GM21360 (cell line): ENCODE results near the gene APOE.
"Not testable (repeated sequence)": the region's sequence is repeated elsewhere in the genome, so short reads cannot be mapped to it uniquely, and the experiment has no call there.

Experiments
- ATAC-seq: cut with Tn5 transposase; IDR thresholded peaks from one replicate; pipeline ENCODE4 v1.9.1; 2021; ENCODE audit warnings: mild to moderate bottlenecking, moderate library complexity; ENCODE audit not compliant: unreplicated experiment

APOE gene

DNA sequence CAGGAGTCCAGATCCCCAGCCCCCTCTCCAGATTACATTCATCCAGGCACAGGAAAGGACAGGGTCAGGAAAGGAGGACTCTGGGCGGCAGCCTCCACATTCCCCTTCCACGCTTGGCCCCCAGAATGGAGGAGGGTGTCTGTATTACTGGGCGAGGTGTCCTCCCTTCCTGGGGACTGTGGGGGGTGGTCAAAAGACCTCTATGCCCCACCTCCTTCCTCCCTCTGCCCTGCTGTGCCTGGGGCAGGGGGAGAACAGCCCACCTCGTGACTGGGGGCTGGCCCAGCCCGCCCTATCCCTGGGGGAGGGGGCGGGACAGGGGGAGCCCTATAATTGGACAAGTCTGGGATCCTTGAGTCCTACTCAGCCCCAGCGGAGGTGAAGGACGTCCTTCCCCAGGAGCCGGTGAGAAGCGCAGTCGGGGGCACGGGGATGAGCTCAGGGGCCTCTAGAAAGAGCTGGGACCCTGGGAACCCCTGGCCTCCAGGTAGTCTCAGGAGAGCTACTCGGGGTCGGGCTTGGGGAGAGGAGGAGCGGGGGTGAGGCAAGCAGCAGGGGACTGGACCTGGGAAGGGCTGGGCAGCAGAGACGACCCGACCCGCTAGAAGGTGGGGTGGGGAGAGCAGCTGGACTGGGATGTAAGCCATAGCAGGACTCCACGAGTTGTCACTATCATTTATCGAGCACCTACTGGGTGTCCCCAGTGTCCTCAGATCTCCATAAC lies at the start of gene APOE:
Gene APOE (plus strand): TSS at position 360 of the 724 bp plus-strand sequence. CDS start 829 bp downstream, outside the sequence.
- ATAC-seq, result no peak

DNA sequence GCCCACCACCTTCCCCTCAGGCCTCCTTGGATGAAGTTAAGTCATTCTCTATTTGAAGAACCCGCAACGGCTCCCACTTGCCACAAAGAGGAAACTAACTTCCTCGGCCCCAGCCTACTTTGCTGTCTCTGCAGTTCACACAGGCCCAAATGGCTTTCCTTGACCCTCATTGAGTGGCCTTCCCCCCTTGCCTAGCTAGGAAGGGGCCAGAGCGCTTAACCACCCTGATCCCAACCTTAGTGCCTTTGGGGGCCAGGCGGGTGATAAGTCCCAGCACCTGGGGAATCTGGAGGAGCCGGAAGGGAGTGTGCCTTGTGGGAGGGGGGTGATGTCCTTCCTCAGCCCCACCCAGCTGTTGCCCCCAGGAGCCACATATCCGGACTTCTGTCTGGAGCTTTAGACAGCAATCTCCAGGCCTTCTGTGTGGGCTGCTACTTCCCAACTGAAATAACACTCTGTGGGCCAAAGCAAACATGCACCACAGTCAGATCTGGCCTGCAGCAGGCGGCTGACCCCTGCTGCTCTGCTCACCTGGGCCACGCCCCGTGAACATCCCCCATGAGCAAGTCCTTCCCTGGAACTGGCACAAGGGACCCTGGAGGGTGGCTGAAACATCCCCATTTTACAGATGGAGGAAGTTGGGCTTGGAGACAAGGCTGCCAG lies 49.0 kb upstream of the APOE start:
- no peak for ATAC-seq

DNA sequence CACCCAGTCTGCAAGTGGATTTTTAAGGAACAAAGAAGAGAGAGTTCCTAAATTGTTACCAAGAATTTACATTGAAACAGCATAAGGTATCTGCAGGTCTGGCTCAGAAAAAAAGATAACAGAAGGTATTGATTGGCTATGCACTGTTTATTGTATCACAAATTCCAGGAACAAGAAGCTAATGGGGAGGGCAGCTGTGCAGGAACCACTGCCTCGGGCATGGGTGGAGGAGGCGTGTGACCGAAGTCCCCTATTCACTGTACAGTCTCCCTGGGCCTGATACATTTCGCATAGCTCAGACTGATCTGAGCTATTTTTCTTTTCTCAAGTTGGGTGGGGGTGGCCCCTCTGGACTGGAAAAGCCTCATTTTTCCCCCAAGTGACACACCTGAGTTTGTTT lies 47.8 kb upstream of the APOE start:
- ATAC-seq, result no peak

DNA sequence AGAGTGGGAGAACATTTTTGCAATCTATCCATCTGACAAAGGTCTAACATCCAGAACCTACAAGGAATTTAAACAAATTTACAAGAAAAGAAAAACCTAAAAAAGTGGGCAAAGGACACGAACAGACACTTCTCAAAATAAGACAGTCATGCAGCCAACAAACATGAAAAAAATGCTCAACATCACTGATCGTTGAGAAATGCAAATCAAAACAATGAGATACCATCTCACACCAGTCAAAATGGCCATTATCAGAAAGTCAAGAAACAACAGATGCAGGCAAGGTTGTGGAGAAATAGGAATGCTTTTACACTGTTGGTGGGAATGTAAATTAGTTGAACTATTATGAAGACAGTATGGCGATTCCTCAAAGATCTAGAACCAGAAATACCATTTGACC lies 44.0 kb upstream of the APOE start:
- not testable (repeated sequence) for ATAC-seq

DNA sequence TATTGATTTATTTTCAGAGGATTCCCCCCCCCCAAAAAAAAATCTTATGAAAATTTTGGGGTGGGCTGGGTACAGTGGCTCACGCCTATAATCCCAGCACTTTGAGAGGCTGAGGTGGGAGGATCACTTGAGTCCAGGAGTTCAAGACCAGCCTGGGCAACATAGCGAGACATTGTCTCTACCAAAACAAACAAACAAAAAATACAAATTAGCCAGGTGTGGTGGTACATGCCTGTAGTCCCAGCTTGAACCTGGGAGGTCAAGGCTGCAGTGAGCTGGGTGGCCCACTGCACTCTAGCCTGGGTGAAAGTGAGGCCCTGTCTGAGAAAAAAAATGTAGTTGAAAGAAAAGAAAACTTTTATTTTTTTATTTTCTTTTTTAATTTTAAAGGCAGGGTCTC lies 41.6 kb upstream of the APOE start:
- ATAC-seq, result no peak

DNA sequence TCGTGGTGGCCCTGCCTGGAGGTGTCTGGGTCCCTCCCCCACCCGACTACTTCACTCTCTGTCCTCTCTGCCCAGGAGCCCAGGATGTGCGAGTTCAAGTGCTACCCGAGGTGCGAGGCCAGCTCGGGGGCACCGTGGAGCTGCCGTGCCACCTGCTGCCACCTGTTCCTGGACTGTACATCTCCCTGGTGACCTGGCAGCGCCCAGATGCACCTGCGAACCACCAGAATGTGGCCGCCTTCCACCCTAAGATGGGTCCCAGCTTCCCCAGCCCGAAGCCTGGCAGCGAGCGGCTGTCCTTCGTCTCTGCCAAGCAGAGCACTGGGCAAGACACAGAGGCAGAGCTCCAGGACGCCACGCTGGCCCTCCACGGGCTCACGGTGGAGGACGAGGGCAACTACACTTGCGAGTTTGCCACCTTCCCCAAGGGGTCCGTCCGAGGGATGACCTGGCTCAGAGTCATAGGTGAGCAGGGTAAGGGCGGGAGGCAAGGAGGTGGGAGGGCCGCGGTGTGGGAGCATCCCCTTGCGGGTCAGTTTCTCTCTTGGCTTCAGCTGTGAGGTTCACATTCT lies 40.3 kb upstream of the APOE start:
- ATAC-seq, result no peak

DNA sequence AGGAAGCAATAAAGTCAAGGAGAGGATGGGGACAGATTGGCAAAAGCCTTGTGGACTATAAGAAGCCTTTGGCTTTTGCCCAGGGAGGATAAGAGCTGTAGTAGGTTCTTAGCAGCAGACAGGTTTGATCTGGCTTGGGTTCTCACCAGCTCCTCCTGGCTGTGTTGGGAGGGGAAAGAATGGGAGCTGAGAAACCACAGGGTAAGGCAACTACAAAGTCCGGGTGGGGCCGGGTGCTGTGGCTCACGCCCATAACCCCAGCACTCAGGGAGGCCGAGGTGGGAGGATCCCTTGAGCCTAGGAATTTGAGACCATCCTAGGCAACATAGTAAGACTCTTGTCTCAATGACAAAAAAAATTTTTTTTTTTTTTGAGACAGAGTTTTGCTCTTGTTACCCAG lies 38.9 kb upstream of the APOE start:
- ATAC-seq, result no peak

DNA sequence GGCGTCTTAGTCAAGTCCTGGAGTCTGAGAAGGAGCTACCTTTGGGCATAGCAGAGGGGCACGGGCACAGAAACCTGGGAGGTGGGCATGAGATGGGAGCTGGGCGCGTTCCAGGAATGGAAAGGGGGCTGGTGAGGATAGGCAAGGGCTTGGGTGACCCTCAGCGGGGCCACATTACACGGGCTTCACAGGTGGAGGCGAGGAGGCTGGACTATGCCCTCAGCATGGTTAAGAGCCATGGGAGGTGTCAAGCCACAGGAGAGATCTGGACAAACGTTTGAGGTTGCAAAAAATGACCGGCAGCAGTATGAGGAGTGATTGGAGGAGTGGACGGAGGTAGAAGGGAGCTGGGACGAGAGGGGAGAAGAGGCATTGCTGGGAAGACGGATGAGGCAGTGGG lies 38.0 kb upstream of the APOE start:
- no peak for ATAC-seq

DNA sequence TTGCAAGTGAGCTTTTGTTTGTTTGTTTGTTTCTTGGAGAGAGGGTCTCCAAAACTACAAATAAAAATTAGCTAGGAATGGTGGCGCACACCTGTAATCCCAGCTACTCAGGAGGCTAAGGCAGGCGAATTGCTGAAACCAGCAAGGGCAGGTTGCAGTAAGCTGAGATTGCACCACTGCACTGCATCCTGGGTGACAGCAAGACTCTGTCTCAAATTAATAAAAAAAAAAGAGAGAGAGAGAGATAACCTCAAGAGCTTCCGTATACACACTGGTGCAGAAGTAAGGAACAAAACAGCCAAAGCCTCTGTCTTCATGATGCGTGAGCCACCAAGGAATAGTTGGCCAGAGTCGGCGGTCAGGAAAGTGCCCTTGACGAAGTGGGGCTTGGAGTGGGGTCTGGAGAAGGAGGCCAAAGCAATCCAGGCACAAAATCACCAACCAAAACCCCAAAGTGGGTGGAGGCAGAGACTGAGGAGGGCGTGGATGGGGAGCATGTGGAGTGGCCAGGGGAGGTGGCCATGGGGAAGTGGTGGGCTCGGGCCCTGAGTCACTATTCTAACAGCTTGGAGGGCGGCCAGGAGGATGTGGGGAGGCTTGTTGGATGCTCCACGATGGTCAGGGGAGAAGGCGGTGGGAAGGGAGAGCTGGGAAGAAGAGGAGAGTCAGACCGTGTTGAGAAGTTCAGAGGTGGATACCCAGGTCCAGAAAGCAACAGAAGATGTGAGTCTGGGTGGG lies 35.7 kb upstream of the APOE start:
- ATAC-seq, result no peak

DNA sequence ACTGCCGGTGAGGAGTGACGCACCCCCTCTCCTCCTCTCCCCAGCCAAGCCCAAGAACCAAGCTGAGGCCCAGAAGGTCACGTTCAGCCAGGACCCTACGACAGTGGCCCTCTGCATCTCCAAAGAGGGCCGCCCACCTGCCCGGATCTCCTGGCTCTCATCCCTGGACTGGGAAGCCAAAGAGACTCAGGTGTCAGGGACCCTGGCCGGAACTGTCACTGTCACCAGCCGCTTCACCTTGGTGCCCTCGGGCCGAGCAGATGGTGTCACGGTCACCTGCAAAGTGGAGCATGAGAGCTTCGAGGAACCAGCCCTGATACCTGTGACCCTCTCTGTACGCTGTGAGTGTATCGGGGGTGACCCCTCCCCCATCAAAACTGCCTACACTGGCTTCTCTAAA lies 33.8 kb upstream of the APOE start:
- ATAC-seq, result no peak

DNA sequence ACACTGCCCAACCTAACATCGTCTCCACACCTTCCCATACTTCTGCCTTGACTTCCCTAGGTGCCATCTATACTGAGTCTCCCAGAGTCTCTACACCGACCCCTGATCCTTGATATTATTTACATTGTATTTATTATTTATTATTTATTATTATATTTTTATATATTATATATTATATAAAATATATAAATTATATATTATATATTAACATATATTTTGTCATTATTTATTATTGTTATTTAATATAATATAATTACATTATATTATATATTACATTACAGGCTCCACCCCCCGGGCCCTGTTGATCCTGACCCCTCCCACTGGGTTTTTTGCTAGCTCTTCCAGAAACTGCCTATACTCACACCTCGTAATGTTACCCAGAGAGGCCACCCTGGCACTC lies 32.9 kb upstream of the APOE start:
- no peak for ATAC-seq

DNA sequence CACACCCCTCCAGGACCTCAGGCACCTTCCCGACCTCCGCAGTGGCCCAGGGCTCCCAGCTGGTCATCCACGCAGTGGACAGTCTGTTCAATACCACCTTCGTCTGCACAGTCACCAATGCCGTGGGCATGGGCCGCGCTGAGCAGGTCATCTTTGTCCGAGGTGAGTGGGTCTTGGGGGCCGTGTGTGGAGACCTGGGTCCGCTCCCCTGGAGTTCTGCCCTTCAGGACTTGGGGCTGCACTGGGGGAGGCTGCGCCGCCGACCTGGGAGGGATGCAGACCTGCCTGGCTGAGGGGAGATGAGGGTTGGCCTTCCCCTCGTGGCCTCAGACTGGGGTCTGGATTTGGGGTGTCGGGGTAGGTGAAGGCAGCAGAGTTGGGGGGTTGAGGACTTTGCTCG lies 31.3 kb upstream of the APOE start:
- ATAC-seq, result no peak

DNA sequence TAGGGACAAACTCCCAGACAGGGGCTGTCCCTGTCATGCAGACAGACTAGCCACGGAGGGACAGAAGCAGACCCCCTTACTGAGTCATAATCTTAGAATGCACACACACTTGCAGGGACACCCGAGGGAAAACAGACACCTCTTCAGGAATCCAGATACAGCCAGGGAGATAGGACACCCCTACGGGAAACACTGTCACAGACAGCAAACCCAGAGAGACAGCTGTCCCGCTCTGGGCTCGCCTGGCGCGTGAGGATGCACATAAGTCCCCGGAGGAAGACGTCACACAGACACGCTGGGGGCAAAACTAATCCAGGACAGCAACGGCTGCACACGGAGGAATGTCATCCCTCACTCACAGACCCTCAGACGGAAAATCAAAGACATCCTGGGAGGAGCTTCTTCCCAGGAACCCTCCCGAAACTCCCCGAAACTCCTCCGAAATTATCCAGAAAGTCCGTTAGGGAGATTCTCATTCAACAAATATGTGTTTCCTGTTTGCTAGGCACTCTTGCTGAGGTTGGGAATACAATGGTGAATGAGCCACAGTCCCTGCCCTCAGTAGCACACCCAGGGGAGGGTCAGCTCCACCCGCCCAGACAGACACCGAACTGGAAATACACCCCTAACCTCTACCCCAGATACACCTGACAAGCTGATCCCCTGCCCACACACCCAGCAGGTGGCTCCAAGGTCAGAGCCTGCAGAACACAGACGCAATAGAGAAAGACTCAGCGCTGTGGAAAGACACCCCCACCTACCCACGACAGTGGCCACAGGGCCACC lies 29.7 kb upstream of the APOE start:
- ATAC-seq, result no peak

DNA sequence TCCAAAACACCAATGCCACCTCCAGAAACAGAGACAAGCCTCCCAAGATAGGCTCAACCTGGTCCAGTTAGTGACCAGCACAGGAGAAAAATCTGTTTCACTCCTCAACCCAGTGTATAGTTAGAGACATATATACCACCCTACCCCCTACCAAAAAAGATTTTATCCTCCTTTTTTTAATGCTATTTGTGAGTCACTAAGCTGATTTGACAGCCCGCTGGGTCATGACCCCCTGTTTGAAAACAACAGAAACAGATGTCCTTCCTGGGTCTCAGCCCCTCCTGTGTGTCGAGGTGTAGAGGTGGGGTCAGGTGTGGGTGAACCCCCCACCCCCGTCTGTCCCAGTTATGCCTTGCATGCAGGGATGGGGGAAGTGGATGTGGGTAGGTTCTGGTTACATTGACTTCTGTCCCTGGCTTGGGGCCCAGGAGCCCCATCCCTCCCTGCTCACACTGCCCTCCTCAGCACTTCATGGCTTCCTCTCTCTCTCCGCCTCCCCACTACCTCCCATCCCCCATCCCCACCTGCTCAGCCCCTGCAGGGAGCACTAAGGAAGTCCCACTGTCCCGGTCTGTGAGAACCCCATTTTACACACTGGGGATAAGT lies 28.6 kb upstream of the APOE start:
- no peak for ATAC-seq

DNA sequence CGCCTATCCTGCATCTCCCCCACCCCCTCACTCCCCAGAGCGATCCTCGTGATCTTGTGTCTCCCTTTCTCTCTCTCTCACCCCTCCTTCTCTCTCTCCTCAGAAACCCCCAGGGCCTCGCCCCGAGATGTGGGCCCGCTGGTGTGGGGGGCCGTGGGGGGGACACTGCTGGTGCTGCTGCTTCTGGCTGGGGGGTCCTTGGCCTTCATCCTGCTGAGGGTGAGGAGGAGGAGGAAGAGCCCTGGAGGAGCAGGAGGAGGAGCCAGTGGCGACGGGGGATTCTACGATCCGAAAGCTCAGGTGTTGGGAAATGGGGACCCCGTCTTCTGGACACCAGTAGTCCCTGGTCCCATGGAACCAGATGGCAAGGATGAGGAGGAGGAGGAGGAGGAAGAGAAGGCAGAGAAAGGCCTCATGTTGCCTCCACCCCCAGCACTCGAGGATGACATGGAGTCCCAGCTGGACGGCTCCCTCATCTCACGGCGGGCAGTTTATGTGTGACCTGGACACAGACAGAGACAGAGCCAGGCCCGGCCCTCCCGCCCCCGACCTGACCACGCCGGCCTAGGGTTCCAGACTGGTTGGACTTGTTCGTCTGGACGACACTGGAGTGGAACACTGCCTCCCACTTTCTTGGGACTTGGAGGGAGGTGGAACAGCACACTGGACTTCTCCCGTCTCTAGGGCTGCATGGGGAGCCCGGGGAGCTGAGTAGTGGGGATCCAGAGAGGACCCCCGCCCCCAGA lies 27.3 kb upstream of the APOE start:
- no peak for ATAC-seq

DNA sequence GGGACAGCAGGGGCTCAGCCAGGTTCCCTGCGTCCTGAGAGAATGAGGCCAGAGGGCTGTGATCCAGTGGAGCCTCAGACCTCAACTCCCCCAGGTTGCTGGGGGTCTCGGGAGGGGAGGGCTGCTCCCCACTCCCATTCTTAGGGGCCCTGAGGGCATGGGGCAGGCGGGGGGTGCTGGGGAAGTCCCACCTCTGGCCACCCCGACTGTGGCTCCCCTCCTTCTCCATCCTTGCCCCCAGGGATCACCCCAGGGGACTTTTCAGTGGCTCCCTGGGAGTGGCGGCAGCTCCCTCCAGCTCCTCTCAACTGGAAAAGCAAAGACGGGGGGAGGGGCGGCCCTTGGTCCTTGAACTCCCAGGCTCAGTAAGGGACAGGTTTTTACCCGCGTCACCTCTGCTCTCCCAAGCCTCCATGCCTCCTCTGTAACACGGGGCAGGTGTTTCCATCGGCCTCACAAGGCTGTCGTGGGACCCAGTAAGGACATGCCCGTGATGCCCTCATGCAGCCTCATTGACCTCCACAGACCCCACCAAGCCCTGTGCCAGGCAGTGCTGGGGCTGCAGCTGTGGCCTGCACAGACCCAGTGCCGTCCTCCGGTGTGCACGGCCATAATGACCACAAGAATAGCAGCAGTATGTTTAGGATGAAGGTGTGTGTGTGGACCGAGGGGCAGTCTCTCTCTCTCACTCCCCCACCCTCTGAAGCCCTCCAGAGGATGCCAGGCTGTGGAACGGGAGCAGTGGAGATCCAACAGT lies 26.1 kb upstream of the APOE start:
- no peak for ATAC-seq

DNA sequence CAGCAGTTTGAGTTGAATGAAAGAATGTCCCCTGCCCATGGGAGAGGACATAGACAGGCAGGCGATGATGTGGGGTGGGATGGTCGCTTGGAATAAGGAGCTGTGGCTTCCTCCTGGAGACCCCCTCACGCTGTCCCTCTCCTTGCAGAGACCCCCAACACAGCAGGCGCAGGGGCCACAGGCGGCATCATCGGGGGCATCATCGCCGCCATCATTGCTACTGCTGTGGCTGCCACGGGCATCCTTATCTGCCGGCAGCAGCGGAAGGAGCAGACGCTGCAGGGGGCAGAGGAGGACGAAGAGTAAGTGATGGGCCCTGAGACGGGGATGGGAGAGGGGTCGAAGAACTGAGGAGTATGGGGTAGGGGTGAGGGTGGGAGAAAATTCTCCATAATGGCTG lies 23.5 kb upstream of the APOE start:
- no peak for ATAC-seq

DNA sequence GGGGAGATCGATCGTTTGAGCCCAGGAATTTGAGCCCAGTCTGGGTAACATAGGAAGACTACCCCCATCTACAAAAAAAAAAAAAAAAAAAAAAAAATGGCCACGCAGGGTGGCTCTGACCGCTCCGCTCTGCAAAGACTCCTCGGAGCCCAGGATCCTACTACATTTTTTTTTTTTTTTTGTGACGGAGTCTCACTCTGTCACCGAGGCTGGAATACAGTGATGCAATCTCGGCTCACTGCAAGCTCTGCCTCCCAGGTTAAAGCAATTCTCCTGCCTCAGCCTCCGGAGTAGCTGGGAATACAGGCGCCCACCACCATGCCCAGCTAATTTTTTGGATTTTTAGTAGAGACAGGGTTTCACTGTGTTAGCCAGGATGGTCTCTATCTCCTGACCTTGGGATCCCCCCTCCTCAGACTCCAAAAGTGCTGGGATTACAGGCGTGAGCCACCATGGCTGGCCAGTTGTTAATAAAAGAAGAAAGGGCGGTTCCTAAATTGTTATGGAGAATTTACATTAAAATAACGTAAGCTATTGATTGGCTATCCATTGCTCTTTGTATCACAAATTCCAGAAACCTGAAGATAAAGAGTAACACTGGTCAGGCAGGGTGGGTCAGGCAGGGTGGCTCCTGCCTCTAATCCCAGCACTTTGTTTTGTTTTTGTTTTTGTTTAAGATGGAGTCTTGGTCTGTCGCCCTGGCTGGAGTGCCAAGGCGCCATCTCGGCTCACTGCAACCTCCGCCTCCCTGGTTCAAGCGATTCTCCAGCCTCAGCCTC lies 22.8 kb upstream of the APOE start:
- not testable (repeated sequence) for ATAC-seq
